ENCODE measurements around the gene LPAR3.
A peak's percentile ranks its signal among the peaks of the same experiment; 100 is the strongest.

LPAR3 gene

GRCh38 chr1:84892705-84893618 is at the start of gene LPAR3:
TSS of gene LPAR3 (minus strand) at chr1:84893206. CDS start at chr1:84866120, 27,086 bp downstream.
- peak within 1 kb of the TSS; percentile 88 for H3K9ac ChIP-seq (ENCODE audit: insufficient read length, low read depth)
- H3K9me3 ChIP-seq (ENCODE audit: insufficient read depth, low read length): no peaks in the 10 kb centered on the region
- no peaks in the 10 kb centered on the region for H3K4me1 ChIP-seq (ENCODE audit: insufficient read depth, insufficient read length)
- DNase-seq (ENCODE audit: low read depth, low spot score): peak; percentile 79
- peaks cover 27% of the 10 kb centered on the region for H3K36me3 ChIP-seq (ENCODE audit: insufficient read depth, insufficient read length, low read length)
- H3K27me3 ChIP-seq (ENCODE audit: insufficient read depth, insufficient read length): peaks cover 30% of the 10 kb centered on the region
- peak within 1 kb of the TSS; percentile 77 for H3K4me3 ChIP-seq (ENCODE audit: insufficient read length, low read depth)
- TF ChIP-seq YY1 (IDR thresholded peaks at IDR 0.05; ENCODE audit: insufficient read depth, insufficient read length): no peak
- TF ChIP-seq ZNF274 (IDR thresholded peaks at IDR 0.05; ENCODE audit: low read depth, low read length): no peak
- no peak for TF ChIP-seq SUZ12 (IDR thresholded peaks at IDR 0.05; ENCODE audit: extremely low read depth, insufficient read depth, insufficient read length)

DNA sequence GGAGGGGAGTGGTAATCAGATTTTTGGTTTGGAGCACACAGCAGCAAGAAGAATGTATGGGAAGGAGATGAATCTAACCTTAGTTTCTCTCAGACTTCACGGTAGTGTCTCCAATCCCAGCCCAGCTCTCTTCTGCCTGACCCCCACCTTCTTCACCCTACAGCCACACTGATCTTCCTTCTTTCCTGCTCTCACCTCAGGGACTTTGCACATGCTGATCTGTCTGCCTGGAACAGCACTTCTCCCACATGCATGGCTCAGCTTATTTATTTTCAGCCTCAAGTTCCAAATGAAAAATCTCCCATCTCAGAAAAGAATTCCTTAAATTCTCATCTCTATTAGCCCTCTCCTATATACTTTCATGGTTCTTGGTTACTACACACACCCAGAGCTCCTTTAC is 48.8 kb upstream of the LPAR3 start:
- H3K36me3 ChIP-seq (ENCODE audit: insufficient read depth, insufficient read length, low read length): no peaks in the 10 kb centered on the region
- no peak for TF ChIP-seq SUZ12 (IDR thresholded peaks at IDR 0.05; ENCODE audit: extremely low read depth, insufficient read depth, insufficient read length)
- TF ChIP-seq YY1 (IDR thresholded peaks at IDR 0.05; ENCODE audit: insufficient read depth, insufficient read length): no peak
- no peaks in the 10 kb centered on the region for H3K4me1 ChIP-seq (ENCODE audit: insufficient read depth, insufficient read length)
- H3K9me3 ChIP-seq (ENCODE audit: insufficient read depth, low read length): no peaks in the 10 kb centered on the region
- no peak overlapping the region for H3K4me3 ChIP-seq (ENCODE audit: insufficient read length, low read depth)
- H3K27me3 ChIP-seq (ENCODE audit: insufficient read depth, insufficient read length): no peaks in the 10 kb centered on the region
- no peak overlapping the region for H3K9ac ChIP-seq (ENCODE audit: insufficient read length, low read depth)
- no peak for DNase-seq (ENCODE audit: low read depth, low spot score)

GRCh38 chr1:84940481-84940880 is 47.5 kb upstream of the LPAR3 start:
- Histone ChIP-seq H3K27me3 (ENCODE audit: insufficient read depth, insufficient read length) (no peaks in the 10 kb centered on the region), H3K9me3 (ENCODE audit: insufficient read depth, low read length) (no peaks in the 10 kb centered on the region), H3K4me1 (ENCODE audit: insufficient read depth, insufficient read length) (no peaks in the 10 kb centered on the region), H3K4me3 (ENCODE audit: insufficient read length, low read depth) (no peak overlapping the region), H3K9ac (ENCODE audit: insufficient read length, low read depth) (no peak overlapping the region), H3K36me3 (ENCODE audit: insufficient read depth, insufficient read length, low read length) (no peaks in the 10 kb centered on the region)
- TF ChIP-seq YY1 (IDR thresholded peaks at IDR 0.05; ENCODE audit: insufficient read depth, insufficient read length): no peak
- no peak for TF ChIP-seq SUZ12 (IDR thresholded peaks at IDR 0.05; ENCODE audit: extremely low read depth, insufficient read depth, insufficient read length)
- TF ChIP-seq ZNF274 (IDR thresholded peaks at IDR 0.05; ENCODE audit: low read depth, low read length): no peak
- DNase-seq (ENCODE audit: low read depth, low spot score): no peak

GRCh38 chr1:84939761-84940160 is 46.8 kb upstream of the LPAR3 start:
- no peaks in the 10 kb centered on the region for H3K4me1 ChIP-seq (ENCODE audit: insufficient read depth, insufficient read length)
- H3K36me3 ChIP-seq (ENCODE audit: insufficient read depth, insufficient read length, low read length): no peaks in the 10 kb centered on the region
- TF ChIP-seq YY1 (IDR thresholded peaks at IDR 0.05; ENCODE audit: insufficient read depth, insufficient read length) (no peak), SUZ12 (IDR thresholded peaks at IDR 0.05; ENCODE audit: extremely low read depth, insufficient read depth, insufficient read length) (no peak), ZNF274 (IDR thresholded peaks at IDR 0.05; ENCODE audit: low read depth, low read length) (no peak)
- no peak overlapping the region for H3K4me3 ChIP-seq (ENCODE audit: insufficient read length, low read depth)
- DNase-seq (ENCODE audit: low read depth, low spot score): no peak
- H3K9me3 ChIP-seq (ENCODE audit: insufficient read depth, low read length): no peaks in the 10 kb centered on the region
- no peaks in the 10 kb centered on the region for H3K27me3 ChIP-seq (ENCODE audit: insufficient read depth, insufficient read length)
- no peak overlapping the region for H3K9ac ChIP-seq (ENCODE audit: insufficient read length, low read depth)

DNA sequence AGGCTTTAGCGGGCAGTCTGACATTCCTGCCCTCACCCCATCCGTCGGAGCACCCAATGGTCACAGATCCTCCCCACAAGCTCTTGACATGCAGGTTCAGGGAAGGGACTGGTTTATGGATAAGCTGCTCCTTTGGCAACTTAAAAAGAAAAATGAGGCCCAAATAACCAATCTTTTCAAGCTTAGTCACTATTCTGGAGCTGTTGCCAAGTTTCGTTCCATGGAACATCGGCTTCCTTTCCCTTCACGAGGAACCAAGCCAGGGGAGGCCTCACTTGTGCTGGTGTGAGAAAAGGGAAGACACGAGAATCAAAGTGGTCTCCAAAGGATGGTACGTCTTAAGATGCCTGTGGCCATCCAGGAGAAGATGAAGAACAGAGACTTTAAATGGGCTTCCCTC is 46.1 kb upstream of the LPAR3 start:
- no peaks in the 10 kb centered on the region for H3K36me3 ChIP-seq (ENCODE audit: insufficient read depth, insufficient read length, low read length)
- no peaks in the 10 kb centered on the region for H3K9me3 ChIP-seq (ENCODE audit: insufficient read depth, low read length)
- H3K4me3 ChIP-seq (ENCODE audit: insufficient read length, low read depth): no peak overlapping the region
- no peak overlapping the region for H3K9ac ChIP-seq (ENCODE audit: insufficient read length, low read depth)
- no peak for DNase-seq (ENCODE audit: low read depth, low spot score)
- no peaks in the 10 kb centered on the region for H3K27me3 ChIP-seq (ENCODE audit: insufficient read depth, insufficient read length)
- TF ChIP-seq SUZ12 (IDR thresholded peaks at IDR 0.05; ENCODE audit: extremely low read depth, insufficient read depth, insufficient read length) (no peak), YY1 (IDR thresholded peaks at IDR 0.05; ENCODE audit: insufficient read depth, insufficient read length) (no peak), ZNF274 (IDR thresholded peaks at IDR 0.05; ENCODE audit: low read depth, low read length) (no peak)
- H3K4me1 ChIP-seq (ENCODE audit: insufficient read depth, insufficient read length): no peaks in the 10 kb centered on the region

GRCh38 chr1:84936116-84936810 is 43.3 kb upstream of the LPAR3 start:
- Histone ChIP-seq H3K4me1 (ENCODE audit: insufficient read depth, insufficient read length) (no peaks in the 10 kb centered on the region), H3K27me3 (ENCODE audit: insufficient read depth, insufficient read length) (no peaks in the 10 kb centered on the region), H3K36me3 (ENCODE audit: insufficient read depth, insufficient read length, low read length) (no peaks in the 10 kb centered on the region), H3K9ac (ENCODE audit: insufficient read length, low read depth) (no peak overlapping the region), H3K9me3 (ENCODE audit: insufficient read depth, low read length) (no peaks in the 10 kb centered on the region), H3K4me3 (ENCODE audit: insufficient read length, low read depth) (no peak overlapping the region)
- TF ChIP-seq ZNF274 (IDR thresholded peaks at IDR 0.05; ENCODE audit: low read depth, low read length) (no peak), SUZ12 (IDR thresholded peaks at IDR 0.05; ENCODE audit: extremely low read depth, insufficient read depth, insufficient read length) (no peak), YY1 (IDR thresholded peaks at IDR 0.05; ENCODE audit: insufficient read depth, insufficient read length) (no peak)
- peak; percentile 68 for DNase-seq (ENCODE audit: low read depth, low spot score)

DNA sequence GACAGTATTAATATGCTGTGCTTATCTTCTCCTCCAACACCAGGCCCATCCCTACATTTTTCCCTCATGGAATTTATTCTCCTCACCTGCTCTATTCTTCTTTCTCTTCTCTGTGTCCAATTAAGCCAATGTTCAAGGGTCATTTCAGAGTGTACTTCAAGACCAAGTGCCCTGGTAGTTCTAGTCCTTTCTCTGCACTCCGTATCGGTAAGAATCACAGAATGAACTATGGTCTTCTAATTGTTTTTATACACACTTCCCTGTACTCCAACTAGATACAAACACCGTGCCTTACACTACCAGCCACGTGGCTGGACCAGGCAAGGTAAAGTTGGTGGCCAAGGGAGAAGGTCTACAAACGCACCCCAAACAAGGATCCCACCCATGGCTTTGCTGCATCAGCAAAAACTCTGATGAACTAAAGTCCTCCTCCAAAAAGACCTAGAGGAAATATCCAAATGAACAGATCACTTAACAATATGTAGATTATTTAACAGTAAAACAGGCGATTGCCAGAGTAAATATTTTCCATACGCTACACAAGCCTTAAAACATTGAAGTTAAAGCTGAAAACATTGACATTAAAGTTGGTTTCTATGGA is 40.1 kb upstream of the LPAR3 start:
- H3K9me3 ChIP-seq (ENCODE audit: insufficient read depth, low read length): no peaks in the 10 kb centered on the region
- no peaks in the 10 kb centered on the region for H3K36me3 ChIP-seq (ENCODE audit: insufficient read depth, insufficient read length, low read length)
- H3K4me3 ChIP-seq (ENCODE audit: insufficient read length, low read depth): no peak overlapping the region
- H3K27me3 ChIP-seq (ENCODE audit: insufficient read depth, insufficient read length): no peaks in the 10 kb centered on the region
- H3K9ac ChIP-seq (ENCODE audit: insufficient read length, low read depth): no peak overlapping the region
- no peak for DNase-seq (ENCODE audit: low read depth, low spot score)
- TF ChIP-seq ZNF274 (IDR thresholded peaks at IDR 0.05; ENCODE audit: low read depth, low read length) (no peak), SUZ12 (IDR thresholded peaks at IDR 0.05; ENCODE audit: extremely low read depth, insufficient read depth, insufficient read length) (no peak), YY1 (IDR thresholded peaks at IDR 0.05; ENCODE audit: insufficient read depth, insufficient read length) (no peak)
- H3K4me1 ChIP-seq (ENCODE audit: insufficient read depth, insufficient read length): no peaks in the 10 kb centered on the region

Data from NT2/D1 (cell line).